ENCODE measurements around the gene JARID2. TPM values are rescaled to one million over a fixed set of nuclear protein-coding genes. Genes with fewer than 3 reads are reported as not detected.

The JARID2 gene
- total and polyA plus RNA-seq, 10 of the 15 experiments (the other 5 are each of a cell fraction or from before 2014, with no cell fraction given) = 4.2 to 21.6 (median 11.7) TPM

- H3K79me2 ChIP-seq (ENCODE audit: control insufficient read depth, insufficient read depth, low read length) = peaks cover 98% of the 10 kb centered on the region
- H4K20me1 ChIP-seq (ENCODE audit: control insufficient read depth, insufficient read depth) = peaks cover 3% of the 10 kb centered on the region; the same call in 1 of the 2 replicates
- ChIA-PET CTCF (interaction anchor here (1.2 to 7.3 kb wide), 2 partner anchors 20 to 131 kb away, joined by 4 to 75 read pairs; no protein-coding TSS in a partner anchor), RAD21 (ENCODE audit: unreplicated experiment) (interaction anchor here (0.9 to 6.4 kb wide), 3 partner anchors 9 to 130 kb away, joined by 3 to 63 read pairs (median 3); no protein-coding TSS in a partner anchor), SMC1A (ENCODE audit: uncharacterized antibody, unreplicated experiment) (interaction anchor here (2.2 to 7.8 kb wide), 3 partner anchors 9 to 50 kb away, joined by 5 to 88 read pairs (median 23); no protein-coding TSS in a partner anchor), POLR2A (interaction anchor here (1.2 kb wide), 1 partner anchor 61 kb away, joined by 3 read pairs; no protein-coding TSS in a partner anchor)
- no peak overlapping the region for H3K9ac ChIP-seq (ENCODE audit: control insufficient read depth, insufficient read depth, low read length)
- no peak overlapping the region for H3K4me3 ChIP-seq
- H3K9me3 ChIP-seq (replicated peaks; ENCODE audit: control insufficient read depth, insufficient read depth, low read length) = no peaks in the 10 kb centered on the region
- ATAC-seq = no peak
- H3K4me1 ChIP-seq (ENCODE audit: control insufficient read depth, insufficient read depth, low read length) = peaks cover 70% of the 10 kb centered on the region
- no peak overlapping the region for H2AFZ ChIP-seq (ENCODE audit: control insufficient read depth, low read depth, low read length)
- WGBS (ENCODE audit: insufficient coverage, insufficient replicate concordance, low lambda C conversion rate, missing lambda C conversion rate) = 86% methylated on average over 8 of the region's 8 CpGs
- no peak for TF ChIP-seq NRF1 (conservative IDR thresholded peaks at IDR 0.05; ENCODE audit: low read depth, low read length)
- no peak for TF ChIP-seq NBN (IDR thresholded peaks at IDR 0.05)
- TF ChIP-seq NKRF (conservative IDR thresholded peaks at IDR 0.05) = no peak
- TF ChIP-seq, protein P1, sequence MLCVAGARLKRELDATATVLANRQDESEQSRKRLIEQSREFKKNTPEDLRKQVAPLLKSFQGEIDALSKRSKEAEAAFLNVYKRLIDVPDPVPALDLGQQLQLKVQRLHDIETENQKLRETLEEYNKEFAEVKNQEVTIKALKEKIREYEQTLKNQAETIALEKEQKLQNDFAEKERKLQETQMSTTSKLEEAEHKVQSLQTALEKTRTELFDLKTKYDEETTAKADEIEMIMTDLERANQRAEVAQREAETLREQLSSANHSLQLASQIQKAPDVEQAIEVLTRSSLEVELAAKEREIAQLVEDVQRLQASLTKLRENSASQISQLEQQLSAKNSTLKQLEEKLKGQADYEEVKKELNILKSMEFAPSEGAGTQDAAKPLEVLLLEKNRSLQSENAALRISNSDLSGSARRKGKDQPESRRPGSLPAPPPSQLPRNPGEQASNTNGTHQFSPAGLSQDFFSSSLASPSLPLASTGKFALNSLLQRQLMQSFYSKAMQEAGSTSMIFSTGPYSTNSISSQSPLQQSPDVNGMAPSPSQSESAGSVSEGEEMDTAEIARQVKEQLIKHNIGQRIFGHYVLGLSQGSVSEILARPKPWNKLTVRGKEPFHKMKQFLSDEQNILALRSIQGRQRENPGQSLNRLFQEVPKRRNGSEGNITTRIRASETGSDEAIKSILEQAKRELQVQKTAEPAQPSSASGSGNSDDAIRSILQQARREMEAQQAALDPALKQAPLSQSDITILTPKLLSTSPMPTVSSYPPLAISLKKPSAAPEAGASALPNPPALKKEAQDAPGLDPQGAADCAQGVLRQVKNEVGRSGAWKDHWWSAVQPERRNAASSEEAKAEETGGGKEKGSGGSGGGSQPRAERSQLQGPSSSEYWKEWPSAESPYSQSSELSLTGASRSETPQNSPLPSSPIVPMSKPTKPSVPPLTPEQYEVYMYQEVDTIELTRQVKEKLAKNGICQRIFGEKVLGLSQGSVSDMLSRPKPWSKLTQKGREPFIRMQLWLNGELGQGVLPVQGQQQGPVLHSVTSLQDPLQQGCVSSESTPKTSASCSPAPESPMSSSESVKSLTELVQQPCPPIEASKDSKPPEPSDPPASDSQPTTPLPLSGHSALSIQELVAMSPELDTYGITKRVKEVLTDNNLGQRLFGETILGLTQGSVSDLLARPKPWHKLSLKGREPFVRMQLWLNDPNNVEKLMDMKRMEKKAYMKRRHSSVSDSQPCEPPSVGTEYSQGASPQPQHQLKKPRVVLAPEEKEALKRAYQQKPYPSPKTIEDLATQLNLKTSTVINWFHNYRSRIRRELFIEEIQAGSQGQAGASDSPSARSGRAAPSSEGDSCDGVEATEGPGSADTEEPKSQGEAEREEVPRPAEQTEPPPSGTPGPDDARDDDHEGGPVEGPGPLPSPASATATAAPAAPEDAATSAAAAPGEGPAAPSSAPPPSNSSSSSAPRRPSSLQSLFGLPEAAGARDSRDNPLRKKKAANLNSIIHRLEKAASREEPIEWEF (IDR thresholded peaks at IDR 0.05; ENCODE audit: insufficient replicate concordance, low read depth, low read length) = no peak
- TF ChIP-seq CHD2 (IDR thresholded peaks at IDR 0.05; ENCODE audit: borderline replicate concordance, low read depth, low read length) = no peak
- H3K27ac ChIP-seq (ENCODE audit: control insufficient read depth, insufficient read depth) = no peak overlapping the region; the same call in none of the 2 replicates
- in situ Hi-C loops (cut with MboI) = no loop called here
- peak overlapping the region; percentile 55; the same call in 1 of the 2 replicates for H3K4me2 ChIP-seq (ENCODE audit: control insufficient read depth, insufficient read depth)
- intact Hi-C loops (cut with micrococcal nuclease; ENCODE audit: unreplicated experiment) = loop anchor here (10.0 kb wide), 1 partner anchor 1133 kb away; no protein-coding TSS in a partner anchor
- 0 out of 4 replicates have a peak, but pooled peaks cover 0 to 2% of the 10 kb centered on the region in 2 experiments for H3K36me3 ChIP-seq (ENCODE audit: control insufficient read depth in 2 of 2, insufficient read depth in 2 of 2, low read length in 1 of 2)
- no TSS peak for BruUV-seq (replicated peaks)
- FAIRE-seq = no peak
- DNase-seq (ENCODE audit: low read depth, low spot score) = no peak
- H3K27me3 ChIP-seq (replicated peaks in 1 of 2; ENCODE audit: control insufficient read depth in 2 of 2, insufficient read depth in 2 of 2, low read length in 1 of 2) = no peaks in the 10 kb centered on the region
Measured at GRCh38 chr6:15257357-15258132, 11.7 kb downstream of the JARID2 start.
